Peyer's patch (tissue), 4 donors: Measurements from ENCODE around the gene AKR1B1. TPM values are rescaled to one million over a fixed set of nuclear protein-coding genes. Genes with fewer than 3 reads are reported as not detected.

ENCODE experiments used
- DNase-seq, 3 donors: peaks; one replicate each; pipeline ENCODE4 v3.0.0-alpha.2; 2017 to 2019
- H3K27ac ChIP-seq, 4 donors: fragments of 200-600 bp; sonication (generic); one replicate each; pipeline ENCODE4 v1.5.1; 2016 to 2019
- H3K27me3 ChIP-seq, 2 donors: fragments of 200-600 bp; sonication (generic); one replicate each; pipeline ENCODE4 v1.5.1; 2019
- H3K36me3 ChIP-seq, 3 donors: fragments of 200-600 bp; sonication (generic); one replicate each; pipeline ENCODE4 v1.5.1; 2016 to 2019
- H3K4me1 ChIP-seq, 4 donors: fragments of 200-600 bp; sonication (generic); one replicate each; pipeline ENCODE4 v1.5.1; 2016 to 2019
- H3K4me3 ChIP-seq, 4 donors: fragments of 200-600 bp; sonication (generic); 1 replicate in 3 of 4; 2 replicates in 1 of 4; pipeline ENCODE4 v1.5.1; 2016 to 2019; ENCODE audit warnings: mild to moderate bottlenecking in 1 of 4
- H3K9me3 ChIP-seq, 4 donors: fragments of 200-600 bp; sonication (generic); one replicate each; pipeline ENCODE4 v1.5.1; 2016 to 2019; ENCODE audit warnings: mild to moderate bottlenecking in 1 of 4
- POLR2A ChIP-seq, 2 donors: fragments of 450-650 bp; IDR thresholded peaks; one replicate each; pipeline ENCODE4 v1.5.1; 2017; ENCODE audit warnings: antibody characterized with exemption in 2 of 2, mild to moderate bottlenecking in 2 of 2, moderate library complexity in 2 of 2
- total RNA-seq, 4 donors: library from RNA; depleted of rRNA; stranded (reverse); fragments of >200 nt; gene quantifications; one replicate each; pipeline ENCODE4 v1.1.0, GENCODE V29; 2016
- TF ChIP-seq, protein P1 (sequence below), 6 experiments: fragments of 450-650 bp in 4 of 6; fragments of 200-600 bp in 2 of 6; sonication (generic) in 1 of 6; IDR thresholded peaks; one replicate each; pipeline ENCODE4 v1.5.1; 2017 to 2019; ENCODE audit warnings: antibody characterized with exemption in 6 of 6, mild to moderate bottlenecking in 3 of 6, moderate library complexity in 1 of 6

AKR1B1 gene
- total RNA-seq, 4 donors from 2014 or later = 3.9 to 59.4 (median 22.9) TPM

DNA sequence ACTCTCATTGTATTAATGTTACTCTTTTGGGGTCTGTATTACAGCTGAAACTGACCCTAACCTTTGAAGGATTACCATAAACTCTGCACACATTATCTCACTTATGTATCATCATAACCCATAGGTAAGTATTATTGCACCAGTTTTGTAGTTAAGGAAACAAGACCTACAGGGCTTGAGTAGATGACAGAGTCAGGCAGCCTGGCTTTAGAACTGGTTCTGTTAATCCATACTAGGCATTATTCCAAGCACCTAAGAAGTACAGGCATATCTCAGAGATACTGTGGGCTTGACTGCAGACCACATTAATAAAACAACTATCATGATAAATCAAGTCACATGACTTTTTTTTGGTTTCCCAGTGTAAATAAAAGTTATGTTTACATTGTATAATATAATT is 17.1 kb upstream of the AKR1B1 start:
- Histone ChIP-seq H3K36me3 (no peaks in the 10 kb centered on the region), H3K4me1 (no peaks in the 10 kb centered on the region)
- no peak for TF ChIP-seq POLR2A (IDR thresholded peaks at IDR 0.05)
- TF ChIP-seq, protein P1, sequence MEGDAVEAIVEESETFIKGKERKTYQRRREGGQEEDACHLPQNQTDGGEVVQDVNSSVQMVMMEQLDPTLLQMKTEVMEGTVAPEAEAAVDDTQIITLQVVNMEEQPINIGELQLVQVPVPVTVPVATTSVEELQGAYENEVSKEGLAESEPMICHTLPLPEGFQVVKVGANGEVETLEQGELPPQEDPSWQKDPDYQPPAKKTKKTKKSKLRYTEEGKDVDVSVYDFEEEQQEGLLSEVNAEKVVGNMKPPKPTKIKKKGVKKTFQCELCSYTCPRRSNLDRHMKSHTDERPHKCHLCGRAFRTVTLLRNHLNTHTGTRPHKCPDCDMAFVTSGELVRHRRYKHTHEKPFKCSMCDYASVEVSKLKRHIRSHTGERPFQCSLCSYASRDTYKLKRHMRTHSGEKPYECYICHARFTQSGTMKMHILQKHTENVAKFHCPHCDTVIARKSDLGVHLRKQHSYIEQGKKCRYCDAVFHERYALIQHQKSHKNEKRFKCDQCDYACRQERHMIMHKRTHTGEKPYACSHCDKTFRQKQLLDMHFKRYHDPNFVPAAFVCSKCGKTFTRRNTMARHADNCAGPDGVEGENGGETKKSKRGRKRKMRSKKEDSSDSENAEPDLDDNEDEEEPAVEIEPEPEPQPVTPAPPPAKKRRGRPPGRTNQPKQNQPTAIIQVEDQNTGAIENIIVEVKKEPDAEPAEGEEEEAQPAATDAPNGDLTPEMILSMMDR (IDR thresholded peaks at IDR 0.05) = no peak

DNA sequence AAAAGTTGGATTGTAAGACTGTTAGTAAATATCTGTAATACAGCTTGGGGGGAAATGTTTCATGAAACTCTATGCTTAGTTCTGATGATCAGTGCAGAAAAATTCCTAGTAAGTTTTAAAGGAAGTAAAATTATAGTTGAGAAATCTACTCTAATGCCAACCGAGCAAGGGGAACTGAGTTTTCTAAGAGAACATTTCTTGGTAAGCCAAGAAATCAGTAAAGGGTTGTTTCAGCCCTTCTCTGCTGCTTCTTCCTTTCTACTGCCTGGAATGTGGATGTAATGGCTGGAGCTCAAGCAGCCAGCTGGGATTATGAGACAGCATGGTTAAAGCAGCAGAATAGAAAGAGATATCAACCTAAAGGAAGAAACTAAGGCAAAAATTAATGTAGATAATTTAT is 15.9 kb upstream of the AKR1B1 start:
- no peaks in the 10 kb centered on the region for H3K36me3 ChIP-seq
- no peak overlapping the region for H3K27ac ChIP-seq
- TF ChIP-seq, protein P1 (IDR thresholded peaks at IDR 0.05) = no peak
- no peak for TF ChIP-seq POLR2A (IDR thresholded peaks at IDR 0.05)
- no peaks in the 10 kb centered on the region for H3K9me3 ChIP-seq
- no peak overlapping the region for H3K4me3 ChIP-seq
- no peak for DNase-seq
- H3K27me3 ChIP-seq = no peaks in the 10 kb centered on the region
- H3K4me1 ChIP-seq = no peaks in the 10 kb centered on the region

More for the DNA sequence above, 17.1 kb upstream of the AKR1B1 start:
- H3K27me3 ChIP-seq = no peaks in the 10 kb centered on the region
- no peaks in the 10 kb centered on the region for H3K9me3 ChIP-seq
- no peak for DNase-seq
- H3K4me3 ChIP-seq = no peak overlapping the region
- H3K27ac ChIP-seq = no peak overlapping the region

DNA sequence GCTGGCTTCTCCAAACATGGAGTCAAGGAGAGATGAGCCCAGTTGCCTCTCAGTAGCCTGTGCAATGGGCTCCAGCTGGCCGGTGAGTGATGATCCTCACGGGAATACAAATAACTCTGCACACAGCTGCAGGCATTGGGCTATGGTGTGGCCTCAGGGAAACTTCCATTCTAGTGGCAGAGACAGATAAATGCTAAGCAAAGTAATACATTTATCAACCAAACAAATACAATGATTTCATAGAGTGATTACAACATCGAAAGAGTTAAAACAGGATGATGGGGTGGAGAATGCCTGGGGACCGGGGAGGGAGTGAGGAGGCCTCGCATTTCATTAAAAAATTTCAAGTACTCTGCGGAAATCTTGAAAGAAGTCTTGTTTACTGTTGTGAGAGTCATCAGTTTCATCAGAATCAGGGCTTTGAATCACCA is 15.0 kb upstream of the AKR1B1 start:
- no peaks in the 10 kb centered on the region for H3K9me3 ChIP-seq
- no peaks in the 10 kb centered on the region for H3K4me1 ChIP-seq
- no peaks in the 10 kb centered on the region for H3K36me3 ChIP-seq
- no peaks in the 10 kb centered on the region for H3K27me3 ChIP-seq
- H3K27ac ChIP-seq = no peak overlapping the region
- DNase-seq = no peak
- no peak overlapping the region for H3K4me3 ChIP-seq
- TF ChIP-seq POLR2A (IDR thresholded peaks at IDR 0.05) = no peak
- TF ChIP-seq, protein P1 (IDR thresholded peaks at IDR 0.05) = no peak

DNA sequence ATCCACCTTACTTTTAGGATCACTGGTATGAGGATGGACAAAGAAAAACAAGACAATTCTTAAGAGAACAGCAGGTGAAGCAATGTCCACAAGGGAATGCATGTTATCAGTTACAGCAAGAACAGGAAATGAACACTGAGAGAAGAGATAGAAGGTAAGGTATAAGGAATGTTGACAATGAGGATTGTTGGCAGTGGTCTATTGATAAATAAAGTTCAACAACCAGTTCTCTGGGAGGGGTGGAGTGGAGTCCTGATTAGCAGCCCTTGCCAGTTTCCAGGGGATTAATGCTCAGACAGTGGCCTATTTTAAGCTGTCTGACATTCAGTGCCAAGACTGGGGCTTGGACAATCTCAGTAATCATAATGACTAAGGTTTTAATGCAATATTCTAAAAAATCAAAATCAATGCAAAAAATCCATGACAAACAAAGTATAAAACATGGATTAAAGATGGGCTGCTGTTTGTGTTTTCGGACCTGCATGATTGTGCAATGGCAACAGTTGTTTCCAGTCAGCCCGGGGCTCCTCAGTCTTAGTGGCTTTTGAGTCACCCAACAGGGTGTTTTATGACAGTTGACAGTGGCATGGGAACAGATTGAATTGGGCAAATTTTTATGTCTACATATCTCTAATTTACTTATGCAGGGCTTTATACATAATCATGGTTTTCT is 13.8 kb upstream of the AKR1B1 start:
- Histone ChIP-seq H3K27ac (no peak overlapping the region), H3K36me3 (no peaks in the 10 kb centered on the region), H3K9me3 (no peaks in the 10 kb centered on the region), H3K27me3 (no peaks in the 10 kb centered on the region), H3K4me1 (no peaks in the 10 kb centered on the region), H3K4me3 (no peak overlapping the region)
- DNase-seq = no peak
- no peak for TF ChIP-seq POLR2A (IDR thresholded peaks at IDR 0.05)
- TF ChIP-seq, protein P1 (IDR thresholded peaks at IDR 0.05) = no peak

DNA sequence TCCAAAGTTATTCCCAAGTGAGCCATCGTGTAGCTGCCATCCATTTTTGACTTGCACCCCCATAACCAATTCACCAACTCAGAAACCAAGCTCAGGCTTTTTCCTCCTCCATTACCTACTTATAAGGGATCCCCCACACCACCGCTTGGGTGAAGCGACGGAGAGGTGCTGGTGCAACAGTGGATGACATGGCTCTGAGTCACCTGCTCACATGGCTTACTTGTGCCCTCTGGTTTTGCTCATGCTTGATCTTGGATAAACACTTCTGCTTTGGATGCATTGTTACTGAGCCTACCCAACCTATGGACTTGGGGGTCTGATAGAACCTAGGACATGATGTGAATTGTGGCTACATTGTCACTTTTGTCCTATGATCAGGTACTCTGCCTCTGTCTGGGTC is 12.0 kb upstream of the AKR1B1 start:
- TF ChIP-seq POLR2A (IDR thresholded peaks at IDR 0.05) = no peak
- TF ChIP-seq, protein P1 (IDR thresholded peaks at IDR 0.05) = no peak
- H3K4me1 ChIP-seq = no peaks in the 10 kb centered on the region
- H3K27me3 ChIP-seq = no peaks in the 10 kb centered on the region
- no peaks in the 10 kb centered on the region for H3K9me3 ChIP-seq
- no peak overlapping the region for H3K4me3 ChIP-seq
- no peak overlapping the region for H3K27ac ChIP-seq
- H3K36me3 ChIP-seq = no peaks in the 10 kb centered on the region
- DNase-seq = no peak
